Ovary (tissue), 9 donors: ENCODE data around the gene CDHR1. TPM values are rescaled to one million over a fixed set of nuclear protein-coding genes. Genes with fewer than 3 reads are reported as not detected.

Experiments used
- DNase-seq, 5 donors: peaks; one replicate each; pipeline ENCODE4 v3.0.0-alpha.2; 2019 to 2020
- H3K27ac ChIP-seq, 2 donors: fragments of 200-600 bp; one replicate each; pipeline versions ENCODE4 v1.5.1 to v1.8.0; 2019 to 2022
- H3K27me3 ChIP-seq: fragments of 200-600 bp; one replicate; pipeline ENCODE4 v1.8.0; 2022
- H3K36me3 ChIP-seq: fragments of 200-600 bp; sonication (generic); one replicate; pipeline ENCODE4 v1.5.1; 2019
- H3K4me1 ChIP-seq: one replicate; pipeline ENCODE4 v1.8.1; 2013; ENCODE audit warnings: mild to moderate bottlenecking, moderate library complexity; ENCODE audit not compliant: insufficient read depth
- H3K4me3 ChIP-seq: fragments of 200-600 bp; sonication (generic); one replicate; pipeline ENCODE4 v1.5.1; 2017
- H3K9me3 ChIP-seq, 2 donors: fragments of 200-600 bp in 1 of 2; sonication (generic) in 1 of 2; one replicate each; pipeline versions ENCODE4 v1.5.1 to v1.8.1; 2013 to 2019; ENCODE audit warnings: mild to moderate bottlenecking in 1 of 2, moderate library complexity in 1 of 2
- CTCF ChIP-seq, 3 donors: fragments of 450-650 bp in 2 of 3; fragments of 200-600 bp in 1 of 3; IDR thresholded peaks; one replicate each; pipeline versions ENCODE4 v1.5.1 to v1.8.0; 2016 to 2022; ENCODE audit warnings: antibody characterized with exemption in 3 of 3, mild to moderate bottlenecking in 1 of 3
- EP300 ChIP-seq: sonication (generic); formaldehyde crosslinking; IDR thresholded peaks from one replicate; pipeline ENCODE4 v1.6.1; 2017; ENCODE audit warnings: antibody characterized with exemption
- POLR2A ChIP-seq: fragments of 450-650 bp; IDR thresholded peaks from one replicate; pipeline ENCODE4 v1.6.1; 2017; ENCODE audit warnings: antibody characterized with exemption, mild to moderate bottlenecking, moderate library complexity
- WGBS, 3 donors: extraction: QIAGEN DNeasy Blood & Tissue Kit in 1 of 3; methylation state at CpG; one replicate each; pipeline versions ENCODE4 v1.1.5 to v1.1.7; 2013 to 2017; 5-methylcytosine and 5-hydroxymethylcytosine counted together
- intact Hi-C, 4 donors: fragments of 100-400 bp; cut with DNase I; formaldehyde crosslinking; loops; one replicate each; pipeline versions ENCODE4 v1.11.0 to v1.15.1; 2022 to 2023
- polyA plus RNA-seq, 2 donors: library from polyadenylated mRNA; stranded (reverse); fragments of 200-250 nt in 1 of 2; fragments of 350-450 nt in 1 of 2; fragmentation: Illumina TruSeq in 1 of 2; extraction: RNeasy Lipid Tissue Mini Kit (QIAGEN cat#74804) in 1 of 2; gene quantifications; one replicate each; pipeline ENCODE4 v1.2.3, GENCODE V29; 2013 to 2014
- total RNA-seq, 7 donors: library from RNA; depleted of rRNA in 2 of 7; stranded (reverse); fragments of >200 nt in 2 of 7; fragmentation: NEBNext Ultra II Directional in 3 of 7; extraction: Animal tissue kit (Norgen Biotek cat#: 25700) in 3 of 7; gene quantifications; one replicate each; pipeline versions ENCODE4 v1.1.0 to v1.2.4, GENCODE V29; 2016 to 2023
- donor health status: DM: no; HTN: no; CAD: no; lungs with moderate emphysema.
- donor health status: DM: no; HTN: no; CAD: no.
- donor health status: Bipolar disorder and iron deficiency.
- donor health status: DM: yes; HTN: yes; CAD: no.
- donor health status: DM: no; HTN: no; CAD: no.
- donor health status: DM: yes; HTN: yes; CAD: no.

Gene CDHR1
- total and polyA plus RNA-seq, 9 donors, result 0.08 to 2.2 (median 0.69) TPM

GRCh38 chr10:84217746-84218145, 23.4 kb downstream of the CDHR1 start:
- TF ChIP-seq CTCF (IDR thresholded peaks at IDR 0.05) (no peak), POLR2A (no peak), EP300 (no peak)
- no peaks in the 10 kb centered on the region for H3K4me1 ChIP-seq
- H3K27me3 ChIP-seq, result no peaks in the 10 kb centered on the region
- H3K36me3 ChIP-seq, result no peaks in the 10 kb centered on the region
- H3K4me3 ChIP-seq, result no peak overlapping the region
- no peaks in the 10 kb centered on the region for H3K9me3 ChIP-seq
- WGBS, 3 donors, result 82 to 90% (median 89%) methylated on average over 4 of the region's 4 CpGs
- DNase-seq, result no peak
- no peak overlapping the region for H3K27ac ChIP-seq
- intact Hi-C loops, result no loop called here

- TF ChIP-seq EP300 (no peak), POLR2A (no peak), CTCF (IDR thresholded peaks at IDR 0.05) (no peak)
- Histone ChIP-seq H3K27me3 (no peaks in the 10 kb centered on the region), H3K4me1 (no peaks in the 10 kb centered on the region), H3K4me3 (no peak overlapping the region), H3K9me3 (no peaks in the 10 kb centered on the region), H3K36me3 (no peaks in the 10 kb centered on the region), H3K27ac (no peak overlapping the region)
- 70 to 85% (median 77%) methylated on average over 8 of the region's 8 CpGs for WGBS, 3 donors
- intact Hi-C loops, result no loop called here
- no peak for DNase-seq
These were observed 27.6 kb downstream of the CDHR1 start for GRCh38 chr10:84221916-84222315.

DNA sequence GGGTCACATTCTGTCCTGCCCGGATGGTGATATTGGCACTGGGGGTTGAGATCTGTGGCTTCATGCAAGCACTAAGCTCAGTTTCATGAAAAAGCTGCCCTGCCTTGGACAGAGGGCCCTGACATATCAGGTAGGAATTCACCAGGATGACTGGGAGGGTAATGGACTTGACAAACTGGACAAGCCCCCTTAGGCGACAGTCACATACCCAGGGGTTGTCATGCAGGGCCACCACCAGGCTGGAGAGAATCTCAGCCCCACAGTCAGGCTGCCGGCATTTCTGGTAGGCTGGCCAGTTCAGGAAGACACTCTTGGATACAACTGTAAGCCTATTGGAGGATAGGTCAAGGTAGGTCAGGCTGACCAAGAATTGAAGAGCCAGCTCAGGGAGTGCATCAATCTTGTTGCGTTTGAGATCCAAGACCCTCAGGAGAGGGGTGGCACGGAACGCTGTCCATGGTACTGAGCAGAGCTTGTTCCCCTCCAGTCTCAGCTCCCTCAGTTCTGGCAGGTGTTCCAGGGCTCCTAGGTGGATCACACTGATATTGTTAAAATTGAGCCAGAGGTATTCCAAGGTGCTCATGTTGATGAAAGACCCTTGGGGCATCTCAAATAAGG, 30.2 kb downstream of the CDHR1 start:
- 49 to 51% (median 49%) methylated on average over 6 of the region's 6 CpGs for WGBS, 3 donors

GRCh38 chr10:84225427-84226173, 31.3 kb downstream of the CDHR1 start, which contains the start of gene LRIT2:
Gene LRIT2 (minus strand): TSS chr10:84225544. CDS start chr10:84225520, 24 bp downstream.
- Histone ChIP-seq H3K36me3 (no peaks in the 10 kb centered on the region), H3K27me3 (no peaks in the 10 kb centered on the region), H3K4me1 (no peaks in the 10 kb centered on the region), H3K9me3 (no peaks in the 10 kb centered on the region), H3K4me3 (no peak within 1 kb of the TSS), H3K27ac (no peak within 1 kb of the TSS)
- TF ChIP-seq CTCF (IDR thresholded peaks at IDR 0.05) (no peak), EP300 (no peak), POLR2A (no peak)
- intact Hi-C loops, result no loop called here
- DNase-seq, result no peak
- WGBS, 3 donors, result 61 to 74% (median 71%) methylated on average over 6 of the region's 6 CpGs

More for the DNA sequence above, 30.2 kb downstream of the CDHR1 start:
- no peak for TF ChIP-seq EP300
- no peak for TF ChIP-seq CTCF (IDR thresholded peaks at IDR 0.05)
- TF ChIP-seq POLR2A, result no peak
- intact Hi-C loops, result no loop called here
- no peak for DNase-seq
- Histone ChIP-seq H3K4me3 (no peak overlapping the region), H3K27me3 (no peaks in the 10 kb centered on the region), H3K4me1 (no peaks in the 10 kb centered on the region), H3K27ac (no peak overlapping the region), H3K36me3 (no peaks in the 10 kb centered on the region), H3K9me3 (no peaks in the 10 kb centered on the region)
